Nephron (organoid): ENCODE data around the gene FUZ.

ENCODE experiments used
- H3K27ac Mint-ChIP-seq, 3 experiments: 2 replicates each; pipeline ENCODE4 v1.8.0; 2020; ENCODE audit warnings: mixed read lengths in 3 of 3, mild to moderate bottlenecking in 2 of 3, moderate library complexity in 1 of 3
- H3K27me3 Mint-ChIP-seq: 2 replicates; pipeline ENCODE4 v1.8.0; 2021; ENCODE audit warnings: low read depth, mild to moderate bottlenecking, moderate library complexity, mixed read lengths
- H3K36me3 Mint-ChIP-seq: 2 replicates; pipeline ENCODE4 v1.8.0; 2020; ENCODE audit warnings: low read depth, mixed read lengths
- H3K4me1 Mint-ChIP-seq: 2 replicates; pipeline ENCODE4 v1.8.0; 2020; ENCODE audit warnings: mixed read lengths
- H3K4me3 Mint-ChIP-seq, 3 experiments: 2 replicates each; pipeline ENCODE4 v1.8.0; 2020; ENCODE audit warnings: mild to moderate bottlenecking in 3 of 3, mixed read lengths in 3 of 3, moderate library complexity in 2 of 3
- H3K9me3 Mint-ChIP-seq: 2 replicates; pipeline ENCODE4 v1.8.0; 2020; ENCODE audit warnings: mixed read lengths
- TF ChIP-seq, protein P1 (sequence below), 3 experiments: fragments of 200-600 bp; sonication (generic); IDR thresholded peaks; one replicate each; pipeline ENCODE4 v1.5.0; 2021; ENCODE audit warnings: antibody characterized with exemption in 3 of 3; ENCODE audit not compliant: unreplicated experiment in 3 of 3

FUZ gene

DNA sequence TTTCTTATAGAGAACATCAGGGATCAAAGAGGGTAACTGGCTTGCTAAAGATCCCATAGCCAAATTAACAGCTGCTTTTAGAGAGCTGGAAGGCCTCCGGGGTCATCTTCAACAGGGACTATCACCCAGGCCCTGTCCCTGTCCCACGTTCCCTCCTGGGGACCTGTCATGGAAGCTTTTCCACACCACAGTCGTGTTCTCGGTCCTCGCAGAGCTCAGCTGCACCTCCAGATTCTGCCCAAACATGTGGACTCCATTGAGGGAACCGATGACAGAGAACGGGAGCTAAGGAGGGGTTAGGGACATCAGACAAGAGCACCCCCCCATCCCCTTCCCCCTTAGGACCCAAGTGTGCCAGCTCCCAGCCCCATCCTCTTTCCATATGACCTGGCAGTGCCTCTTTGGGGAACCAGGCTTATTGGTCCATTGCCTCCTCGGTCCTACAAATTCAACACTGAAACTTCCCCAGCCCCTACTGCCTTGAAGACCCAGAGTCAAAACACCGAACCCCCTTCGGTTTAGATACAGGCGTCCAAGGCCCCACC lies 568 bp downstream of the FUZ start:
- TF ChIP-seq, protein P1, sequence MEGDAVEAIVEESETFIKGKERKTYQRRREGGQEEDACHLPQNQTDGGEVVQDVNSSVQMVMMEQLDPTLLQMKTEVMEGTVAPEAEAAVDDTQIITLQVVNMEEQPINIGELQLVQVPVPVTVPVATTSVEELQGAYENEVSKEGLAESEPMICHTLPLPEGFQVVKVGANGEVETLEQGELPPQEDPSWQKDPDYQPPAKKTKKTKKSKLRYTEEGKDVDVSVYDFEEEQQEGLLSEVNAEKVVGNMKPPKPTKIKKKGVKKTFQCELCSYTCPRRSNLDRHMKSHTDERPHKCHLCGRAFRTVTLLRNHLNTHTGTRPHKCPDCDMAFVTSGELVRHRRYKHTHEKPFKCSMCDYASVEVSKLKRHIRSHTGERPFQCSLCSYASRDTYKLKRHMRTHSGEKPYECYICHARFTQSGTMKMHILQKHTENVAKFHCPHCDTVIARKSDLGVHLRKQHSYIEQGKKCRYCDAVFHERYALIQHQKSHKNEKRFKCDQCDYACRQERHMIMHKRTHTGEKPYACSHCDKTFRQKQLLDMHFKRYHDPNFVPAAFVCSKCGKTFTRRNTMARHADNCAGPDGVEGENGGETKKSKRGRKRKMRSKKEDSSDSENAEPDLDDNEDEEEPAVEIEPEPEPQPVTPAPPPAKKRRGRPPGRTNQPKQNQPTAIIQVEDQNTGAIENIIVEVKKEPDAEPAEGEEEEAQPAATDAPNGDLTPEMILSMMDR (IDR thresholded peaks at IDR 0.05; ENCODE audit: unreplicated experiment in 3 of 3), result no peak
- Mint-ChIP-seq H3K27ac (peak overlapping the region; percentile 98 to 99 (median 99)), H3K4me1 (peaks cover 40% of the 10 kb centered on the region), H3K36me3 (no peaks in the 10 kb centered on the region), H3K9me3 (no peaks in the 10 kb centered on the region), H3K27me3 (peaks cover 5% of the 10 kb centered on the region), H3K4me3 (peak overlapping the region; percentile 91 to 97 (median 93))

- Mint-ChIP-seq H3K27ac (no peak overlapping the region), H3K4me1 (peaks cover 36% of the 10 kb centered on the region), H3K36me3 (peaks cover 3% of the 10 kb centered on the region), H3K4me3 (peak overlapping the region; percentile 57 to 97 (median 93)), H3K9me3 (no peaks in the 10 kb centered on the region), H3K27me3 (peaks cover 5% of the 10 kb centered on the region)
- TF ChIP-seq, protein P1 (IDR thresholded peaks at IDR 0.05; ENCODE audit: unreplicated experiment in 3 of 3), result no peak
Observed at GRCh38 chr19:49811328-49811727, 1.8 kb downstream of the FUZ start.

- peaks cover 39% of the 10 kb centered on the region for H3K4me1 Mint-ChIP-seq
- TF ChIP-seq, protein P1 (IDR thresholded peaks at IDR 0.05; ENCODE audit: unreplicated experiment in 3 of 3), result no peak
- H3K27ac Mint-ChIP-seq, result peak overlapping the region; percentile 75 to 88 (median 77)
- no peaks in the 10 kb centered on the region for H3K9me3 Mint-ChIP-seq
- peak overlapping the region; percentile 73 to 93 (median 89) for H3K4me3 Mint-ChIP-seq
- H3K36me3 Mint-ChIP-seq, result peaks cover 6% of the 10 kb centered on the region
- peaks cover 5% of the 10 kb centered on the region for H3K27me3 Mint-ChIP-seq
Observed at GRCh38 chr19:49809941-49810389, 3.1 kb downstream of the FUZ start.

DNA sequence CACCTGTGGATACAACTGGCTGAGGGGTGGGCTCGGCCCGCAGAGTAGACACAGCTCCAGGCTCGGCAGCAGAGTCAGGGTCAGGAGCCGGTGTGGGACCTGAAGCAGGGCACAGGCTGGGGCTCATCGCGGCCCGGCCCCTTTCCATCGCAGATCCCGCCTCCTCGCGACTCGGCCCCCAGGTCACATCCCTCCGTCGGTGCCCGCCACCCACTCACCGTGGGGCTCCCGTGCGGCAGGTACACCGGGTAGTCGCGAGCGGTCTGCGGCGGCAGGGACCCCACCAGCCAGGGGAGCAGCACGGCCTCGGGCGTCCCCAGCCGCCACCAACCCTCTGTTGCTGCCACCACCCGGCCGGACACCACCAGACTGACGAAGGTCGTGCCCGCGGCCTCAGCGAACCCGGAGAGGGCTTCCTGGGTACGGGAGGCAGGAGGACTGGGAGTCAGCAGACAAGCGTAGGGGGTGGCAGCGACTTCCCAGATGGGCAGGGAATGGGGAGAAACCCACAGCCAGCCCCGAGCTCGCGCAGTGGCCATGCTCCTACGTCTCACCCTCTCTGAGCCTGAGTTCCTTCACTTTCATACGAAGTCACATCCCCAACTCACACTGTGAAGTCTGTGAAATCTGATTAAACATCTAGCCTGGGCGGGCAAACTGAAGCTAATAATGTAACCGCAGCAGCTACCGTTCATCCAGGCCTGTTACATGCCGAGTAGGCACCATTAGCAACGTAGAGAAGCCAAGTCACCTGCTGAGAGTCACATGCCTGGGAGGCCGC lies 3.7 kb downstream of the FUZ start:
- Mint-ChIP-seq H3K4me3 (peak overlapping the region; percentile 89 to 93 (median 89)), H3K4me1 (peaks cover 35% of the 10 kb centered on the region), H3K27ac (peak overlapping the region; percentile 75 to 89 (median 77)), H3K9me3 (no peaks in the 10 kb centered on the region), H3K27me3 (peaks cover 5% of the 10 kb centered on the region), H3K36me3 (peaks cover 6% of the 10 kb centered on the region)
- TF ChIP-seq, protein P1 (IDR thresholded peaks at IDR 0.05; ENCODE audit: unreplicated experiment in 3 of 3), result no peak

DNA sequence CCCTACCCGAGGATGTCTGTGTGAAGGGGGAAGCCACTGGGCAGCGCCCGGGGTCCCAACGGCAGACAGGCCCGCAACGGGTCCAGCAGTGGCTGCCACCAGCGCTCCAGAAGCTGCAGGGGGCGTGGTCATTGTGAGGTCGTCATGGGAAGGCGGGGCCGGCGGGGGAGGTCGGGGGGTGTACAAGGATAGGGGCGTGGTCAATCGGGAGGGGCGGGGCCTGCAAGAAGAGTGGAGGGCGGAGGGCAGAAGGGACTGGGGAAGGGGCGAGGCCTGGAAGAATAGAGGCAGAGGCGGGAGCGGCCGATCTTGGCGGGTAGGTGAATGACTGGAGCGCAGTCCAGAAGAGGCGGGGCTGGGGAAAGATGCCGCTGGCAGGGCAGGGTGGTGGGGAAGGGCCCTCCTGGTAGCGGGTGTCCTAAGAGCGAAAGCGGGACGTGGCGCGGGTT lies 4.4 kb downstream of the FUZ start:
- peaks cover 30% of the 10 kb centered on the region for H3K4me1 Mint-ChIP-seq
- H3K27me3 Mint-ChIP-seq, result peaks cover 5% of the 10 kb centered on the region
- TF ChIP-seq, protein P1 (IDR thresholded peaks at IDR 0.05; ENCODE audit: unreplicated experiment in 3 of 3), result no peak
- peak overlapping the region; percentile 56 to 89 (median 73) for H3K27ac Mint-ChIP-seq
- no peaks in the 10 kb centered on the region for H3K9me3 Mint-ChIP-seq
- peaks cover 7% of the 10 kb centered on the region for H3K36me3 Mint-ChIP-seq
- peak overlapping the region; percentile 89 to 93 (median 89) for H3K4me3 Mint-ChIP-seq
